Spleen (tissue), 11 donors: ENCODE results near the gene ALK. TPM values are rescaled to one million over a fixed set of nuclear protein-coding genes. Genes with fewer than 3 reads are reported as not detected.

Source experiments
- DNase-seq: peaks from one replicate; pipeline ENCODE4 v3.0.0-alpha.2; 2020
- H3K27ac ChIP-seq, 8 donors: fragments of 200-600 bp; sonication (generic) in 7 of 8; 1 replicate in 4 of 8; 2 replicates in 4 of 8; pipeline versions ENCODE4 v1.5.0 to v1.8.0; 2016 to 2021; ENCODE audit warnings: inconsistent platforms in 4 of 8, mild to moderate bottlenecking in 4 of 8, moderate library complexity in 1 of 8
- H3K27me3 ChIP-seq, 7 donors: fragments of 200-600 bp; sonication (generic) in 6 of 7; replicated peaks in 1 of 7; 1 replicate in 4 of 7; 2 replicates in 3 of 7; pipeline versions ENCODE4 v1.5.0 to v1.8.0; 2016 to 2021; ENCODE audit warnings: inconsistent platforms in 3 of 7, mild to moderate bottlenecking in 1 of 7
- H3K36me3 ChIP-seq, 6 donors: fragments of 200-600 bp; sonication (generic) in 5 of 6; 1 replicate in 4 of 6; 2 replicates in 2 of 6; pipeline versions ENCODE4 v1.5.0 to v1.8.0; 2016 to 2021; ENCODE audit warnings: inconsistent platforms in 2 of 6
- H3K4me1 ChIP-seq, 6 donors: fragments of 200-600 bp; sonication (generic) in 5 of 6; 1 replicate in 3 of 6; 2 replicates in 3 of 6; pipeline versions ENCODE4 v1.5.0 to v1.8.0; 2016 to 2021; ENCODE audit warnings: inconsistent platforms in 3 of 6
- H3K4me3 ChIP-seq, 8 donors: fragments of 200-600 bp; sonication (generic) in 7 of 8; 1 replicate in 4 of 8; 2 replicates in 4 of 8; pipeline versions ENCODE4 v1.5.0 to v1.8.0; 2016 to 2021; ENCODE audit warnings: inconsistent platforms in 4 of 8, mild to moderate bottlenecking in 4 of 8, moderate library complexity in 2 of 8
- H3K9me3 ChIP-seq, 8 donors: fragments of 200-600 bp; sonication (generic) in 7 of 8; 1 replicate in 4 of 8; 2 replicates in 4 of 8; pipeline versions ENCODE4 v1.5.0 to v1.8.0; 2016 to 2021; ENCODE audit warnings: inconsistent platforms in 4 of 8
- CTCF ChIP-seq, 11 experiments: fragments of 200-600 bp in 7 of 11; fragments of 450-650 bp in 4 of 11; sonication (generic) in 4 of 11; IDR thresholded peaks in 8 of 11; conservative IDR thresholded peaks in 3 of 11; 1 replicate in 7 of 11; 2 replicates in 4 of 11; pipeline versions ENCODE4 v1.4.0 to v1.8.0; 2016 to 2021; ENCODE audit warnings: antibody characterized with exemption in 11 of 11, inconsistent platforms in 4 of 11, mild to moderate bottlenecking in 1 of 11
- POLR2A ChIP-seq, 3 donors: fragments of 450-650 bp; IDR thresholded peaks; one replicate each; pipeline ENCODE4 v1.5.1; 2017; ENCODE audit warnings: antibody characterized with exemption in 3 of 3, mild to moderate bottlenecking in 1 of 3
- POLR2AphosphoS5 ChIP-seq, 3 donors: sonication (generic); formaldehyde crosslinking; IDR thresholded peaks; one replicate each; pipeline ENCODE4 v1.5.1; 2017; ENCODE audit warnings: antibody characterized with exemption in 3 of 3
- WGBS, 5 donors: extraction: QIAGEN DNeasy Blood & Tissue Kit in 3 of 5; methylation state at CpG; one replicate each; pipeline versions ENCODE4 v1.1.5 to v1.1.7; 2013 to 2018; 5-methylcytosine and 5-hydroxymethylcytosine counted together
- intact Hi-C: fragments of 100-400 bp; cut with DNase I; formaldehyde crosslinking; loops from one replicate; pipeline ENCODE4 v1.15.0; 2023; ENCODE audit warnings: low total_unique reads
- polyA plus RNA-seq, 3 donors: library from polyadenylated mRNA; stranded (reverse); fragments of 200-250 nt; gene quantifications; one replicate each; pipeline ENCODE4 v1.2.1, GENCODE V29; 2013
- total RNA-seq, 7 donors: library from RNA; depleted of rRNA in 3 of 7; stranded (reverse); fragments of >200 nt in 3 of 7; fragmentation: NEBNext Ultra II Directional in 4 of 7; extraction: Animal tissue kit (Norgen Biotek cat#: 25700) in 4 of 7; gene quantifications; one replicate each; pipeline versions ENCODE4 v1.1.0 to v1.2.1, GENCODE V29; 2016 to 2021
- donor health status: healthy with polysubstance abuse.
- donor health status: DM: no; HTN: no; CAD: no; lungs with moderate emphysema.
- donor health status: DM: no; HTN: no; CAD: no.
- donor health status: Bipolar disorder and iron deficiency.
- donor health status: healthy.
- donor health status: DM: no; HTN: no; CAD: no.
- donor health status: DM: yes; HTN: yes; CAD: no.

Gene ALK
- total and polyA plus RNA-seq, 10 donors: 0.03 to 0.28 (median 0.06) TPM; not detected in 7

- Histone ChIP-seq H3K27me3 (no peaks in the 10 kb centered on the region), H3K9me3 (no peaks in the 10 kb centered on the region), H3K36me3 (no peaks in the 10 kb centered on the region), H3K4me3 (no peak overlapping the region), H3K4me1 (no peaks in the 10 kb centered on the region), H3K27ac (no peak overlapping the region)
- WGBS, 5 donors: 67 to 89% (median 82%) methylated on average over 2 of the region's 2 CpGs
- intact Hi-C loops: no loop called here
- no peak for DNase-seq
- TF ChIP-seq POLR2A (IDR thresholded peaks at IDR 0.05) (no peak), POLR2AphosphoS5 (IDR thresholded peaks at IDR 0.05) (no peak), CTCF (IDR thresholded peaks at IDR 0.05 in 8 of 11, conservative IDR thresholded peaks at IDR 0.05 in 3 of 11) (no peak)
Observed at GRCh38 chr2:29821591-29821990, 99.8 kb downstream of the ALK start.

GRCh38 chr2:29819570-29819969, 101.8 kb downstream of the ALK start:
- Histone ChIP-seq H3K27ac (no peak overlapping the region), H3K4me1 (no peaks in the 10 kb centered on the region), H3K4me3 (no peak overlapping the region), H3K9me3 (no peaks in the 10 kb centered on the region), H3K27me3 (no peaks in the 10 kb centered on the region), H3K36me3 (no peaks in the 10 kb centered on the region)
- TF ChIP-seq POLR2A (IDR thresholded peaks at IDR 0.05): no peak
- no peak for TF ChIP-seq CTCF (IDR thresholded peaks at IDR 0.05 in 8 of 11, conservative IDR thresholded peaks at IDR 0.05 in 3 of 11)
- DNase-seq: no peak
- intact Hi-C loops: no loop called here

GRCh38 chr2:29817801-29818680, 103.3 kb downstream of the ALK start:
- no peak for DNase-seq
- no peaks in the 10 kb centered on the region for H3K27me3 ChIP-seq
- no peak for TF ChIP-seq CTCF (IDR thresholded peaks at IDR 0.05 in 8 of 11, conservative IDR thresholded peaks at IDR 0.05 in 3 of 11)
- TF ChIP-seq POLR2AphosphoS5 (IDR thresholded peaks at IDR 0.05): no peak
- TF ChIP-seq POLR2A (IDR thresholded peaks at IDR 0.05): no peak
- intact Hi-C loops: no loop called here
- 77 to 88% (median 84%) methylated on average over 24 to 26 of the region's 26 CpGs for WGBS, 5 donors
- no peaks in the 10 kb centered on the region for H3K4me1 ChIP-seq
- H3K9me3 ChIP-seq: no peaks in the 10 kb centered on the region
- no peak overlapping the region for H3K27ac ChIP-seq
- H3K4me3 ChIP-seq: no peak overlapping the region
- no peaks in the 10 kb centered on the region for H3K36me3 ChIP-seq

- Histone ChIP-seq H3K9me3 (no peaks in the 10 kb centered on the region), H3K27me3 (no peaks in the 10 kb centered on the region), H3K27ac (no peak overlapping the region), H3K36me3 (no peaks in the 10 kb centered on the region), H3K4me3 (no peak overlapping the region), H3K4me1 (no peaks in the 10 kb centered on the region)
- TF ChIP-seq CTCF (IDR thresholded peaks at IDR 0.05 in 8 of 11, conservative IDR thresholded peaks at IDR 0.05 in 3 of 11): no peak
- no peak for TF ChIP-seq POLR2AphosphoS5 (IDR thresholded peaks at IDR 0.05)
- TF ChIP-seq POLR2A (IDR thresholded peaks at IDR 0.05): no peak
- no peak for DNase-seq
- intact Hi-C loops: no loop called here
- WGBS, 5 donors: 77 to 85% (median 82%) methylated on average over 4 of the region's 4 CpGs
Observed at GRCh38 chr2:29817299-29817698, 104.1 kb downstream of the ALK start.
